GDM1 (cell line): ENCODE data around the gene CENPP.

Source experiments
- DNase-seq: peaks from one replicate; lab custom pipeline; 2025; lab: John Stamatoyannopoulos, UW

Gene CENPP

GRCh38 chr9:92425474-92425873, 99.7 kb downstream of the CENPP start:
- no peak for DNase-seq

- DNase-seq = no peak
These were observed 100.9 kb downstream of the CENPP start for GRCh38 chr9:92426501-92427145.

GRCh38 chr9:92429836-92430235, 104.1 kb downstream of the CENPP start:
- no peak for DNase-seq

- no peak for DNase-seq
These were observed 106.6 kb downstream of the CENPP start for GRCh38 chr9:92432350-92432749.

- DNase-seq = no peak
These were observed 107.3 kb downstream of the CENPP start for GRCh38 chr9:92432972-92433548.

- DNase-seq = no peak
These were observed 109.5 kb downstream of the CENPP start for GRCh38 chr9:92435263-92435662.

GRCh38 chr9:92438900-92439526, 113.3 kb downstream of the CENPP start:
- no peak for DNase-seq

- DNase-seq = no peak
These were observed 114.4 kb downstream of the CENPP start for GRCh38 chr9:92439921-92440750.

- no peak for DNase-seq
These were observed 114.9 kb downstream of the CENPP start for GRCh38 chr9:92440751-92441046.

- DNase-seq = no peak
These were observed 119.1 kb downstream of the CENPP start for GRCh38 chr9:92444841-92445240.

GRCh38 chr9:92446536-92446935, 120.8 kb downstream of the CENPP start:
- DNase-seq = no peak

- no peak for DNase-seq
These were observed 129.5 kb downstream of the CENPP start for GRCh38 chr9:92455217-92455616.

GRCh38 chr9:92457576-92457975, 131.8 kb downstream of the CENPP start:
- DNase-seq = no peak

GRCh38 chr9:92463387-92463786, 137.6 kb downstream of the CENPP start:
- DNase-seq = no peak

- no peak for DNase-seq
These were observed 138.2 kb downstream of the CENPP start for GRCh38 chr9:92463984-92464383.

- no peak for DNase-seq
These were observed 141.3 kb downstream of the CENPP start for GRCh38 chr9:92467041-92467440.

- DNase-seq = no peak
These were observed 141.8 kb downstream of the CENPP start for GRCh38 chr9:92467511-92467910.

GRCh38 chr9:92468206-92468605, 142.5 kb downstream of the CENPP start:
- no peak for DNase-seq

- DNase-seq = no peak
These were observed 148.8 kb downstream of the CENPP start for GRCh38 chr9:92474587-92474986.

- DNase-seq = no peak
These were observed 151.2 kb downstream of the CENPP start for GRCh38 chr9:92476962-92477361.

- DNase-seq = no peak
These were observed 153.0 kb downstream of the CENPP start for GRCh38 chr9:92478783-92479182.

- no peak for DNase-seq
These were observed 153.6 kb downstream of the CENPP start for GRCh38 chr9:92479346-92479745.

GRCh38 chr9:92480291-92480771, 154.6 kb downstream of the CENPP start:
- no peak for DNase-seq
